GM21515 (cell line): ENCODE data around the gene GSDME.
"Not testable (repeated sequence)": the region's sequence is repeated elsewhere in the genome, so short reads cannot be mapped to it uniquely, and the experiment has no call there.

Source experiments
- ATAC-seq: cut with Tn5 transposase; IDR thresholded peaks from one replicate; pipeline ENCODE4 v1.9.1; 2021; ENCODE audit not compliant: unreplicated experiment

GSDME gene

DNA sequence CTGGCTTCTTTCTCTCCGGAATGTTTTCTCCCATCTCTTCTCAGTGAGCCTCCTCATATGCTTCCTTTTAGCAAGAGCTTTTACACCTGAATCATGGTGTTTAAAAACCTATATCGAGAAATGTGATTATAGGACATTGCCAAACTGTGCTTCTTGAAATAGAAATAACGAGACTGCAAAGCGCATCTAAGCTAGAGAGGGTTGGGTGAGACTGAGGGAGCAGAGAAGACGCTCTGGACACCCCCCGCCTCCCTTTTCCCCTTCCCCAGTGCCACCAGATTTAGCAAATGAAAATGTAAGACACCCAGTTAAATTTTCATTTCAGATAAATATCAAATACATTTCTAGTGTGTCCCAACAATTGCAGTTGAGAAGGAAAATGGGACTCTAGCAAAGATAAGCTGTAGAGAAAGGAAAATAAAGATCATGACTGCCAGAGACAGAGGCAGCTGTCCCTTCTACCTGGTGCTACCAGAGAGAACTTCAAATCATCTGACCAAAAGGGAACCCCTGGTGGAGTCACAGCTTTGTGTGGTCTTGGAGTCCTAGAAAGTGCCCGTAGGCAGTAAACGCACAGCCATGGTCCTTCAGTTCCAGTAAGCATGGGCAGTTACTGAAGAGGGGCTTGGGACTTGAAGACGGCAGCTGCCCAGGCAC, 14.6 kb downstream of the GSDME start:
- ATAC-seq = no peak

DNA sequence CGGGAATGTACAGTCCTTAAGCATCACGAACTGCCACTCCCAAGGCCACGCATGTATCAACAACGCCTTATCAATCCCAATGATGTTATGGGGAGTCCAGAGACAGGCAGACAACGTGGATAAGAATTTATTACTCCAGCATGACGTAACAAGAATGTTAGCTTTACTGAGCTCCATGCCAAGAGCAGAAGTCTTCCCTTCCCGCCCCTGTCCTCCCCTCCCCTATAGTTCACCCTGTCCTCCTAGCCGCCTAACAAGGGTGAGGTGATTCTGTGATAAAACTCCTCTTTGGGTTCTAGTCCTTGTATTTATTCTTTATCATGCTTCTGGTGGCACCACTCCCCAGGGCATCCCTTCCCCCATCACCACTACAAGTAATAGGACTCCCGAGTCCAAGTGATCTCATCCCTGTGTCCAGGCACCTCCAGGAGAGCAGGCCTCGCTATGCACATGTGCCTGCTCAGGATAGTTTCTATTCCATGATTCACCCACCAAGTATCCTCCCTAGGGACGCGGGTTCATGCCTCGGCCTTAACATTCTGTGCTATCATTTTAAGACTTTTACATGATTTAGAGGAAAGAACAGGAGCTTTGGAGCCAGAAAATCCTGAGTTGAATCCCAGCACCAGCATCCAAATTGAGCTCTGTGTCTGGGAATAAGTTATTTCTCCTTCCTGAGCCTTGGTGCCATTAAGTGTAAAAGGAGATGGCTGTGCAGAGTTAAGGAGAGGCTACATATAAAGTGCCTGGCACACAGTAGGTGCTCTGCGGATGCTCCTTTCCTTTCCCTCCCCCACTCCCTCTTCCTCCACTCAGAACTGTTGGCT, 15.4 kb downstream of the GSDME start:
- ATAC-seq = no peak

DNA sequence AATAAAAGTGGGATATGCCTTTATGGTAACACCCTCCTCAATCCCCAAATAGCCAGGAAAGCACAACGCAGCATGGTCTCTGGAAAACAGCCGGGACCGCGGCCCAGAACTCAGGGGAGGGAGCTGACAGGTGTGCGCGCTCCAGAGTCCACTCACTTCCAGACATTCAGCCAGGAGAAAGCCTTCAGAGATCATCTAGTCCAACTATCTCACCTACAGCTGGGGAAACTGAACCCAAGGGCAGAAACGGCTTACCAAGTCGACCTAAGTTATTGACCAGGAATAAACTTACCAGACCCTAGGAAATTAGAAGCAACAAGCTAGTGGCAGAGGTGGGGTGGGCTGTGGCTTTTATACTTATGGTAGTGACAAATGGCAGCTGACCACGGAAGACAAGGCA, 16.4 kb downstream of the GSDME start:
- ATAC-seq = no peak

DNA sequence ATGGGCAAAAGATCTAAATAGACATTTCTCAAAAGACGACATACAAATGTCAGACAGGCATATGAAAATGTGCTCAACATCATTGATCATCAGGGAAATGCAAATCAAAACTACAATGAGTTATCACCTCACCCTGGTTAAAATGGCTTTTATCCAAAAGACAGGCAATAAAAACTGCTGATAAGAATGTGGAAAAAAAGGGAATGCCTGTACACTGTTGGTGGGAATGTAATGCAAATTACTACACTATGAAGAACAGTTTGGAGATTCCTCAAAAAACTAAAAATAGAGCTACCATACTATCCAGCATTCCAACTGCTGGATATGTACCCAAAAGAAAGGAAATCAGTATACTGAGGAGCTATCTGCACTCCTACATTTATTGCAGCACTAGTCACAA, 18.0 kb downstream of the GSDME start:
- no peak for ATAC-seq

DNA sequence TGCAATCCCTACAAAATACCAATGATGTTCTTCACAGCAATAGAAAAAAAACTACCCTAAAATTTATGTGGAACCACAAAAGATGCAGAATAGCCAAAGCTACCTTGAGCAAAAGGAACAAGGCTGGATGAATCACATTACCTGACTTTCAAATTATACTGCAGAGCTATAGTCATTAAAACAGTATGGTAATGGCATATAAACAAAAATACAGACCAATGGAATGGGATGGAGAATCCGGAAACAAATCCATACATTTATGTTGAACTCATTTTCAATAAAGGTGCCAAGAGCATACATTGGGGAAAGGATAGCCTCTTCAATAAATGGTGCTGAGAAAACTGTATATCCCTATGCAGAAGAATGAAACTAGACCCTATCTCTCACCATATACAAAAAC, 18.7 kb downstream of the GSDME start:
- ATAC-seq = no peak

DNA sequence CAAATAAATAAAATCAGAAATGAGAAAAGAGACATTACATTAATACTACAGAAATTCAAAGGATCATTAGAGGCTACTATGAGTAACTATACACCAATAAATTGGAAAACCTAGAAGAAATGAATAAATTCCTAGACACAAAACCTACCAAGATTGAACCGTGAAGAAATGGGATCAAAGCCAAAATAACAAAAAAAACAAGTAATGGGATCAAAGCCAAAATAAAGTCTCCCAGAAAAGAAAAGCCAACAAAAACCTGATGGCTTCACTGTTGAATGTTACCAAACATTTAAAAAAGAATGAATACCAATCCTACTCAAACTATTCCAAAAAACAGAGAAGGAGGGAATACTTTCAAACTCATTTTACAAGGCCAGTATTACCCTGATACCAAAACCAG, 20.0 kb downstream of the GSDME start:
- no peak for ATAC-seq

DNA sequence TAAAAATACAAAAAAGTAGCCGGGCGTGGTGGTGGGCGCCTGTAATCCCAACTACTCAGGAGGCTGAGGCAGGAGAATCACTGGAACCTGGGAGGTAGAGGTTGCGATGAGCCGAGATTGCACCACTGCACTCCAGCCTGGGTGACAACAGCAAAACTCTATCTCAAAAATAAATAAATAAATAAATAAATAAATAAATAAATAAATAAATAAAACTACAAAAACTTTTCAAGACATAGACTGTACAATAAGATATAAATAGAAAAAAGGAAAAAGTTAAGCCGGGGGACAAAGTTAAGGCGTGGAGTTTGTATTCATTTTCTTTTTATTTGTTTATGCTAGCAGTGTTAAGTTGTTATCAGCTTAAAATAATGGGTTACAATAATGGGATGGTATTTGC, 21.7 kb downstream of the GSDME start:
- ATAC-seq = not testable (repeated sequence)

DNA sequence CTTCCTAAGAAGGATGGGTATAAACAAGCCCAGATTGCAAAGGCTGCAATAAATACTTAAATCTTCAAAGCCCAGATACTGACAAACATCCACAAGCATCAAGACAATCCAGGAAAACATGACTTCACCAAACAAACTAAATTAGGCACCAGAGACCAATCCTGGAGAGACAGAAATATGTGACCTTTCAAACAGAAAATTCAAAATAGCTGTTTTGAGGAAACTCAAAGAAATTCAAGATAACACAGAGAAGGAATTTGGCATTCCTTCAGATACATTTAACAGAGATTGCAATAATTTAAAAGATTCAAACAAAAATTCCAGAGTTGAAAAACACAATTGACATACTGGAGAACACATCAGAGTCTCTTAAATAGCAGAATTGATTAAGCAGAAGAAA, 23.0 kb downstream of the GSDME start:
- no peak for ATAC-seq

DNA sequence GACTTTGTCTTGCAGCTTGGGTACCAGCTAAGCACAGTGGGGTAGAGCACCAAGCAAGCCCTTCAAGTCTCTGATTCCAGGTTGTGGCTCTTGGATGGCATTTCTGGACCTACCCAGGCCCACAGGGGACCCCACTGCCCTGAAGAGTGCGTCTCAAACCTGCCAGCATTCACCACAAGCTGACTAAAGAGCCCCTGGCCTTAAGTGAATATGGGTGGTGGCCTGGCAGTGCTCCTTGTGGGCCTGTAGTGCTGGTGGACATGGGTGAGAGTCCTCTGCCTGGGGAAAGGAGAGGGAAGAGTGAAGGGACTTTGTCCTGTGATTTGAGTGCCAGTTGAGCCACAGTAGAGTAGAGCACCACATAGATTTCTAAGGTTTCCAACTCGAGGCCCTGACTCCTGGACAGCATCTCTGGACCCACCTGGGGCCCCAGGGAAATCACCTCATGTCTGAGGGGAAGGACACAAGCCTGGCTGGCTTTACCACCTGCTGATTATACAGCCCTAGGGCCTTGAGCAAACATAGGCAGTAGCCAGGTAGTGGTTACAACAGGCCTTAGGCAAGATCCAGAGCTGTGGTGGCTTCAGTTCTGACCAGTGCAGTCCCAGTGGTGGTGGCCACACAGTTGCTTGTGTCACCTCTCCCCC, 23.7 kb downstream of the GSDME start:
- ATAC-seq = no peak

DNA sequence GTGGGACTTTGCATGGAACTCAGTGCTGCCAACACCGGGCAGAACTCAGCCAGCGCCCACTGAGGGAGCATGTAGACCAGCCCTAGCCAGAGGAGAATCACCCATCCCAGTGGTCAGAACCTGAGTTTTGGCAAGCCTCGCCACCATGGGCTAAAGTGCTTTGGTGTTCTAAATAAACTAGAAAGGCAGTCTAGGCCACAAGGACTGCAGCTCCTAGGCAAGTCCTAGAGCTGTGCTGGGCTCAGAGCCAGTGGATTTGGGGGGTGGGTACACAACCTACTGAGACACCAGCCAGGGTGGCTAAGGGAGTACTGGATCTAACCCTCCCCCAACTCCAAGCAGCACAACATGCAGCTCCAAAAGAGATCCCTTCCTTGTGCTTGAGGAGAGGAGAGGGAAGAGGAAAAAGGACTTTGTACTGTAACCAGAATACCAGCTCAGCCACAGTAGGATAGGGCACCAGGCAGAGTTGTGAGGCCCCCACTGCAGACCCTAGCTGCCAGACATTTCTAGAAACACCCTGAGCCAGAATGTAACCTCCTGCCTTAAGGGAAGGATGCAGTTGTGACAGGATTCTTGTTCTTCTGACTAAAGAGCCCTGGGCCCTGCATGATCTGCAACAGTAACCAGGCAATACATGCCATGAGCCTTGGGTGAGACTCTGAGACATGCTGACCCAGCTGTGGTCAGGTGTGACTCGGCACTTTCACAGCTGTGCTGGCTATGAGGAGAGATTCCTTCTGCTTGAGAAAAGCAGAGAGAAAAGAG, 24.4 kb downstream of the GSDME start:
- ATAC-seq = peak; percentile 46

DNA sequence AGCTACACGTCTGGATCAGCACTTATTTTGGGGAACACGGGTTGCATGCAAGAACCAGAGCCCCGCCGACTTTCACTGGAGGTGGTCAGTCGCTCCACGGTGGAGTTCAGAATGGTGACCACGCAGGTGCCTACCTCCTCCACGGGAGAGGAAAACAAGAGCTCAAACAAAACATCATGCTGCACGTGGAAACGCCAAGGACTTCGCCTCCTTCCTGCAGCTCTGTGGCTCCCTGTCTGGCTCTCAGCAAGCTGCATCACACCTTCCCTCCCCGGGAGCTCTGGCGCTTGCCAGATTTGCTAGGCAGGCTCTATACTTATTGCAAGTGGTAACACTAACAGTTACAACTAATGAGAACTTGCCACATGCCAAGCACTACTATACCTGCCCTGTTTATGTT, 26.0 kb downstream of the GSDME start:
- no peak for ATAC-seq

DNA sequence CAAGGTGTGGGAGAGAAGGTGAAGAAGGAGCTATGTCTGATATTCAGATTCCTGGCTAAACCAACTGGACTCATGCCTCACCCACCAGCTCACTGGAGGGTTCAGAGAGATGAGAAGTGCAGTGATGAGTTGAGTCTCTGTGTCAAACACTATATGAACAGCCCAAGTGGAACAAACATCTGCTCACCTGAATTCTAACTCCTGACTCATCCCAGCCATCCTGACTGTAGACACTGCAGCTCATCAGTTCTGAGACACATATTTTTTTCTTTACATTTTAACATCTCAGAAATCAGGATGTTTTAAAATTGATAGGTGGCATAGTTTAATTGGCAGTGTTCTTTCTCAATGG, 27.3 kb downstream of the GSDME start:
- no peak for ATAC-seq

DNA sequence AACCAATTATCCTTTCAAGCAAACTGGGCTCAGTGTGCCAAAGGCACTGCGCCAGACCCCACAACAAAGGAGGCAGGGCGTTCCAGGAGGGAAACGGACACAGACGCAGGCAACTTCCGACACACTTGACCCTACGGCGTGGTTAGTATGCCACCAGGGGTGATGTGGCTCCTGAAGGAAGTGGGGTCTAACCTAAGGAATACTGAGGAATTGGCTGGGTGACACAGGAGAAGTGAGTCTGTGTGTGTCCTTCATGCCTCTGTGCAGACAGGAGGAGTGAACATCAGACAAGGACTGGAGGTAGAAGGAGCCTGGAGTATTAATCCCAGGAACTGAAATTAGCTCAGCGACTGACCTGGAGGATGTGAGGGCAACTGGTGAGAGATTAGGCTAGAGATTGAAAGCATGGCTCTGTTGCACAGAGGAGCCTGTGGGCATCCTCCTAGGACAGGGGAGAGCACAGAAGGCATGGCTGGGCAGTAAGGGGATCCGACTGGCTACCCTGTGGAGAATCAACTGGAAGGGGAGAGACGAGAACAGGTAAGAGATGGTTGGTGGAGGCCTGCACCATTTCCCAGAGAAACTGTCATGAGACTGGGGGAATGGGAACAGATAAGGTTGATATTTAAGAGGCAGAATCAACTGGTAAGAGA, 27.8 kb downstream of the GSDME start:
- ATAC-seq = no peak

DNA sequence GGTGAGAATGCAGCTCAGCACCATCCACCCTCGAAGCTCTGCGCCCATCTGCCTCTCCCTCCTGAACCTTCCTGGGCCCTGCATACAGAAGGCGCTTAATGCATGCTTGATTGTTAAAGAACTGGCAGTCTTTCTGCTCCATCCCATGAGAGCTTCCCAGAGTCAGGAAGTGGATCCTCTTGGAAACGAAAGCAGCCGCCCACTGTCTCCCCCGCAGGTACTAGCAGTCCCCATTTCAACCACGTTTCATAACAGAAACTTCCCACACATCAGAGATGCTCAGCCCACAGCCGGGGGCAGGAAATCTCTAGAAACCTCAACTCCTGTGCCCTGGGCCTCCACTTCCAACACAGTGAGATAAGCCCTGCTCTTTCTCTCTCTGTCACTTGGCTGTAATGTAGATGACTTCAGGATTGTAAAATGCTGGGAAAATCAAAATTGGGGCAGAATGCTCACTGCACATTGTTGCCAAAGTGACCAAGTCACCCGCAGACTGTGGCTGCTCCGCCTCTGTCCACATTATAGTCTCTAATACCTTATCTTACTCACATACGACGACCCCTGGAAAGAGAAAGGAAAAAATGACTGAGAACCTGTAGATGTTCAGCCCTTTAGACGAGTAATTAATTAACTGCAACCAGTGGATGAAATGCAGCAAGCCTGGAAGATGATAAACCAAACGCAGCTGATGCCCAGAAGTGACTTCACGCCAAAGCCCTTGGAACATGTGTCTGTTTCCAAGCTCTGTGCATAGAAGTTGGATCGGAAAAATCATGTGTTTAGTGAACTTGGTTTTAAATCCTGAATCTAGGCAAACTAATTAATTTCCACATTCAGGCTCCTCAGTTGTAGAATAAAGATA, 28.5 kb downstream of the GSDME start:
- ATAC-seq = no peak

DNA sequence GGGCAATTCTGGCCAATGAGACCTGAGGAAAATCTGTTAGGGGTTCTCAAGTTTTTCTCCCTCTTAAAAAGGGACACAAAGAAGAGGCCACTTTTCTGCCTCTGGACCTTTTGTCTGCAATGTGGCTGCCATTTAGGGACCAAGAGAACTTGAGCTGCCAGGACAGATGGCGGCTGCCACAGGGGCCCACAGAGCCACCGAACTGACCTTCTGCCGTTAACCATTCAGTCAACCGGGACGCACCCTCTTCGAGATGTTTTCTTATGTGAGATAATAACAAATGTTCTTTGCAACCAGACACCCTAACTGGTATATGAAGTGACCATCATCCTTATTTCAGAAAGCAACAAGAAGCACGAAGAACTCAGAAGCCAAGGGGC, 29.2 kb downstream of the GSDME start:
- ATAC-seq = no peak

DNA sequence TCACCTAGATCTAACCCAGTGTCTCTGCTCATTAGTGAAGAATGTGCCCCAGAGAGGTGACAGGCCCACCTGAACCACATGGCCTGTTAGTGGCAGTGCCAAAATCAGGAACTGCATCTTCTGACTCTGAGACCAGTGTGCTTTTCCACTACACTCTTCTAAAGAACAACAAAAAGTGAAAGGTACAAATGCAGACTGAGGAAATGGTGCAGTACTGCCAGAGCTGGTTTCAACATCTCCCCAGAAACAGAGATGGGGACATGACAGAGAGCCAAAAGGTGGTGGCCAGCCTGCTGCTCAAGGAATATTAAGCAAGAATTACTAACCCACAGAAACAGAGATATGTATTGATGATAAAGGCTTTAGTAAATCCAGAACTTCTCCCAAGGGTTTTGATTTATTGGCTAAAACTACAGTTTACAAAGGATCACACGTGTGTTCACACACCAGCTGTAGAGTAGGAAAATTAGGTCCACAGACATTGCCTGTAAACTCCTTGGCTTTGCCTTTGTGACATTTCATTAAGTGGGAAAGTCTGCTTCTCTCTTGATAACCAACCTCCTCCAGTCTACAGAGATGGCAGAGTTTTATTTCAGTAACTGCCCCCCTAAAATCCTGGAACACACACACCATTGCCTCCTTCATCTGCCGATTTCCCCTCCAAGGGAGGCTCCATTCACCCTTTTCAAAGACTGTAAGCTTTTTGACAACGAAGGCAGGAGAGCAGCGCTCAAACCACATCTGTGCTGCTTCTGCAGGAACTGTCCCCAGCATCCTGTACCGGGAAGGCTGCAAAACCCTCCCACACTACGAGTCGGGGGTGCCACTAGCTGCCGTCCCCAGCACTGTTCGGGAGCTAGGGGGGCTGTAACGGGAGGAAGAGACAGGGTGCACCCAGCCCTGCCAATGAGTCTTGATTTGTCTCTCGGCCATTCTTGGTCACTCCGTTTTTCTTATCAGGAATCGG, 29.8 kb downstream of the GSDME start:
- peak; percentile 75 for ATAC-seq

DNA sequence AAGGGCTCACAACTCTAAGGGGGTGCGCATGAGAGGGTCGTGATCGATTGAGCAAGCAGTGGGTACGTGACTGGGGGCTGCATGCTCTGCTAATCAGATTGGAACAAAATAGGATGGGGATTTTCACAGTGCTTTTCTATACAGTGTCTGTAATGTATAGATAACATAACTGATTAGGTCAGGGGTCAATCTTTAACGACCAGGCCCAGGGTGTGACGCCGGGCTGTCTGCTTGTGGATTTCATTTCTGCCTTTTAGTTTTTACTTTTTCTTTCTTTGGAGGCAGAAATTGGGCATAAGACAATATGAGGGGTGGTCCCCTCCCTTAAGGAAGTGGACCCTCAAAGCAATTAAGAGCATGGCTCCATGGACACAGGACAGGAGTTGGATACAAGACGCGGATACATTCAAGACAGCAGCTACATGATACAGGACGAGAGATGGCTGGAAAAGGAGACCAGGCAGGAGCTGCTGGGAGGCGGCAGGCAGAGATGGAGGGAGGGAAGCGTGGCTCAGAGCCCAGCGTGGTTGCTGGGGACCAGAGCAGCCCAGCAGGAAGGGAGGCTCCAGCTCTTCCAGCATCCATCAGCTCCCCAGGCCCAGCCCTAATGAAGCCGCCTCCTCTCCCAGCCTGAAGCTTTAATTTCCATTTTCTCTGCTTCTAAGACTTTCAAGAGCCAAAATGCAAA, 31.6 kb downstream of the GSDME start:
- ATAC-seq = no peak

DNA sequence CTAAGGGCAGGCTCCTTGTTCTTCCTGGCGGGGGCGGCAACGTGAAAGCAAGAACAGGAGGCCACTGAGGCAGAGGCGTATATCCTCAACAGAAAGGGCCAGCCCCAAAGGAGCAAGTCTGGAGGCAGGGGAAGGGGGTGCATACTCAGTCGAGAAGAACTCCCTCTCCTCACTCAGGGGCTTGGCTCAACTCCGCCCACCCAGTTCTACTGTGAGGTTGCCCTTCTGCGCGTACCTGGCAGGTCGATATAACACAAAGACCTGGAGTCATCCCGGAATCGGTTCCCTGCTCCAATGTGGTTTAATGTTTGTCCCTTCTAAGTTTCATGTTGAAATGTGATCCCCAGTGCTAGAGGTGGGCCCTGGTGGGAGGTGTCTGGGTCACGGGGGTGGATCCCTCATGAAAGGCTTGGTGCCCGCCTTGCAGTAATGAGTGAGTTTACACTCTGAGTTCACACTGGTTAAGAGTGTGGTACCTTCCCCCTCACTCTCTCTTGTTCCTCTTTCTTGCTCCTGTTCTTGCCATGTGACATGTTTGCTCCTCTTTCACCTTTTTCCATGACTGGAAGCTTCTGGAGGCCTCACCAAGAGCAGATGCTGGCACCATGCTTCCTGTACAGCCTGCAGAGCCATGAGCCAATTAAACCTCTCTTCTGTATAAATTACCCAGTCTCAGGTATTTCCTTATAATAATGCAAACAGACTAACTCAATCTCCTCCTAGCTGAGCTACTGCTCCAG, 32.6 kb downstream of the GSDME start:
- ATAC-seq = no peak
